Stimulated activated naive CD8-positive, alpha-beta T cell treated with anti-CD3 and anti-CD28 coated beads, Interleukin-15, amount 100 ng/mL, for 72 hours (primary cell): Measurements from ENCODE around the gene VTA1.
A peak's percentile ranks its signal among the peaks of the same experiment; 100 is the strongest.
"Not testable (repeated sequence)": the region's sequence is repeated elsewhere in the genome, so short reads cannot be mapped to it uniquely, and the experiment has no call there.

ENCODE experiments used
- ATAC-seq: fragments of 150-1000 bp; cut with Tn5 transposase; 2 replicates; pipeline ENCODE4 v1.10.0; 2021; ENCODE audit warnings: mild to moderate bottlenecking, moderate library complexity
- DNase-seq, 2 donors: peaks; one replicate each; pipeline ENCODE4 v3.0.0; 2021 to 2022
- H3K27ac Mint-ChIP-seq, 2 donors: one replicate each; pipeline ENCODE4 v1.8.0; 2022; ENCODE audit warnings: mild to moderate bottlenecking in 2 of 2, mixed read lengths in 2 of 2, moderate library complexity in 2 of 2
- H3K27me3 Mint-ChIP-seq: one replicate; pipeline ENCODE4 v1.8.0; 2022; ENCODE audit warnings: mixed read lengths
- H3K4me1 Mint-ChIP-seq: one replicate; pipeline ENCODE4 v1.8.0; 2022; ENCODE audit warnings: mild to moderate bottlenecking, mixed read lengths
- H3K4me3 Mint-ChIP-seq, 2 donors: one replicate each; pipeline ENCODE4 v1.8.0; 2022; ENCODE audit warnings: mild to moderate bottlenecking in 2 of 2, mixed read lengths in 2 of 2, moderate library complexity in 1 of 2
- H3K9me3 Mint-ChIP-seq, 2 donors: one replicate each; pipeline ENCODE4 v1.8.0; 2022; ENCODE audit warnings: mixed read lengths in 2 of 2

VTA1 gene

GRCh38 chr6:142189057-142189456 is 42.0 kb downstream of the VTA1 start:
- Mint-ChIP-seq H3K4me3 (no peak overlapping the region), H3K27me3 (no peaks in the 10 kb centered on the region), H3K27ac (no peak overlapping the region), H3K4me1 (peaks cover 6% of the 10 kb centered on the region), H3K9me3 (no peaks in the 10 kb centered on the region)
- no peak for ATAC-seq
- no peak for DNase-seq

DNA sequence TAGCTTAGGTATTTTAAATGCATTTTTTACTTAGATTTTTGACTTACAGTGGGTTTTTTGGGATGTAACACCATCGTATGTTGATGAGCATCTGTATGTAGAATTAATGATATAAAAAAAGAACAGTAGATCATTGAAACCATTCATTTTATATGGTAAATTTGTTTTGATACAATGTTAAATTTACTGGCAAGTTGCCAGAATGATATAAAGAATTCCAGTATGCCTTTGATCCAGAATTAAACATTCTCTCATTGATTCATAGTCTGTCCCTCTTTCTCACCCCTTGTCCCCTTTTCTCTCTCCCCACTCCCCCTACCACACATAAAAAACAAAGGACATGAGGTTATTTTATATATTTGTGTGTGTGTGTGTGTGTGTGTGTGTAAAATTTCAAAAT is 45.3 kb downstream of the VTA1 start:
- Mint-ChIP-seq H3K9me3 (no peaks in the 10 kb centered on the region), H3K4me3 (no peak overlapping the region), H3K27ac (no peak overlapping the region), H3K4me1 (peaks cover 23% of the 10 kb centered on the region), H3K27me3 (no peaks in the 10 kb centered on the region)
- ATAC-seq (no peak), DNase-seq (no peak)

DNA sequence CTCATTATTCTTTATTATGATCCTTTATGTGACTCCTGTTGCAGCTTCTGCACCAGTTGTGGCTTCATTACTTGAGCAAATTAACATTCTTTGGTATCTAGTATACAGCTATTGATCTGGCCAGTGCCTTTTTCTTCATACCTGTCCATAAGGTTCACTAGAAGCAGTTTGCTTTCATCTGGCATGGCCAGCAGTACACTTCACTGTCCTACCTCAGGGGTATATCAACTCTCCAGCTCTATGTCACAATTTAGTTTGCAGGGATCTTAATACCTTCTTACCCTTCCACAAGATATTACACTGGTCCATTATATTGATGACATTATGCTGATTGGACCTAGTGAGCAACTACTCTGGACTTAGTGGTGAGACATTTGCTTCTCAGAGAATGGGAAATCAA is 46.6 kb downstream of the VTA1 start:
- no peak for DNase-seq
- ATAC-seq, result no peak
- H3K27ac Mint-ChIP-seq, result no peak overlapping the region
- H3K27me3 Mint-ChIP-seq, result no peaks in the 10 kb centered on the region
- no peak overlapping the region for H3K4me3 Mint-ChIP-seq
- H3K4me1 Mint-ChIP-seq, result peaks cover 23% of the 10 kb centered on the region
- H3K9me3 Mint-ChIP-seq, result no peaks in the 10 kb centered on the region

DNA sequence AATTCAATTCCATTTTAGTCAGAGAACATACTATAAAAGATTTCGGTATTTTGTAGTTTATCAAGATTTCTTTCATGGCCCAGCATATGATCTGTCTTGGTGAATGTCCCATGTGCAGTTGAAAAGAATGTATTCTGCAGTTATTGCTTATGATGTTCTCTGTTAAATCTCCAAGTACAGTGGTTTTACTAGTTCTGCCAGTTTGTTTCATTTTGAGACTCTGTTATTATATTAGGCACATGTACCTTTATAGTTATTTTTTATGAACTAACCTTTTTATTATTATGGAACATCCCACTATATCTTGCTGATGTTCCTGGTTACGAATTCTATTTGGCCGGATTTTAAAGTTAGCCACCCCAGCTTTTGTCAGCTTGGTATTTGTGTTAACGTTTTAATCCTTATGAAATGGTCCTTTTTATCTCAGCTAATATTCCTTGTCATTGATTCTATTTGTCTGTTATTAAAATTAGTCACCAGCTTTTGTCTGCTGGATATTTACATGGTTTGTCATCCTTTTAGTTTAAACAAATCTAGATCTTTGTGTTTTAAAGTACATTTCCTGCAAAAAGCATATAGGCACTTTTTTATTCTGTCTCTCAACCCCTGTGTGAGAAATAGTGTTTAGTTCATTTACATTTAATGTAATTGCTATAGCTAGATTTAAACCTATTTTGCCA is 48.9 kb downstream of the VTA1 start:
- Mint-ChIP-seq H3K27me3 (no peaks in the 10 kb centered on the region), H3K4me3 (no peak overlapping the region)

GRCh38 chr6:142200846-142201628 is 54.0 kb downstream of the VTA1 start:
- ATAC-seq (no peak), DNase-seq (no peak)
- no peak overlapping the region for H3K27ac Mint-ChIP-seq
- no peaks in the 10 kb centered on the region for H3K9me3 Mint-ChIP-seq
- no peaks in the 10 kb centered on the region for H3K27me3 Mint-ChIP-seq
- peaks cover 7% of the 10 kb centered on the region for H3K4me1 Mint-ChIP-seq
- H3K4me3 Mint-ChIP-seq, result no peak overlapping the region

More for the DNA sequence above, 48.9 kb downstream of the VTA1 start:
- no peak for DNase-seq
- Mint-ChIP-seq H3K4me1 (peaks cover 23% of the 10 kb centered on the region), H3K9me3 (no peaks in the 10 kb centered on the region), H3K27ac (no peak overlapping the region)
- ATAC-seq, result no peak

DNA sequence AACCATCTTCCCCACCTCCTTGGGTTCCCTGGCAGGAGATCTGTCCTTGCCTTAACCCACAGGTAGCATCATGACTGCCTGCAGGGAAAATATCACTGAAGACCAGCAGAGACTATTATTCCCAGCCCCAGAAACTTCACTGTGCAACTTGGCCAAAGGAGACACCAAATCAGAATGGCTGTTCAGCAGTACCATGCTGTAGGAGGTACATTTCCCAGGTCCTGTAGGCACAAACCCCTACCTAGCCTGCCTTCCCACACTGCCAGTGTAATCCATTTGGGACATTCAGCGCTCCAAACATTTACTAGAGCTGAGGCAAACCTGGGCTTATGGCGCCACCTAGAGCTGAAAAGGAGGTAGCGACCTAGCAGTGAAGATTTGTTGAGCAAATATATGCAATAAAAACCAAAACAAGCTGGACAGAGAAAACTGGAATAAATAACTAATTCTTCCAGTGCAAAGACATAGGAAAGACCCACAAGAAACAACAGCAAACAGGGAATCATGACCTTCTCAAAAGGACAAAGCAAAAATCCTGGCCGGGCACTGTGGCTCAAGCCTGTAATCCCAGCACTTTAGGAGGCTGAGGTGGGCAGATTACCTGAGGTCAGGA is 60.3 kb downstream of the VTA1 start:
- Mint-ChIP-seq H3K27ac (peak overlapping the region in 1 of 2 donors; percentile 58), H3K4me3 (no peak overlapping the region), H3K27me3 (no peaks in the 10 kb centered on the region), H3K4me1 (no peaks in the 10 kb centered on the region), H3K9me3 (peaks cover 2 to 4% of the 10 kb centered on the region in 2 donors)
- ATAC-seq, result peak; percentile 61
- DNase-seq, result peak; percentile 9 to 23

GRCh38 chr6:142210606-142211005 is 63.5 kb downstream of the VTA1 start:
- no peak for DNase-seq
- peaks cover 5% of the 10 kb centered on the region for H3K4me1 Mint-ChIP-seq
- H3K27me3 Mint-ChIP-seq, result no peaks in the 10 kb centered on the region
- no peak for ATAC-seq
- H3K27ac Mint-ChIP-seq, result peak overlapping the region in 1 of 2 donors; percentile 28
- H3K4me3 Mint-ChIP-seq, result no peak overlapping the region
- peaks cover 19 to 20% of the 10 kb centered on the region in 2 donors for H3K9me3 Mint-ChIP-seq

- no peak overlapping the region for H3K4me3 Mint-ChIP-seq
These were observed 66.3 kb downstream of the VTA1 start for GRCh38 chr6:142213402-142213801.

GRCh38 chr6:142218446-142218845 is 71.4 kb downstream of the VTA1 start:
- no peak overlapping the region for H3K4me3 Mint-ChIP-seq
- peaks cover 7% of the 10 kb centered on the region in 2 donors for H3K9me3 Mint-ChIP-seq
- no peak overlapping the region for H3K27ac Mint-ChIP-seq
- DNase-seq, result no peak
- no peak for ATAC-seq
- H3K4me1 Mint-ChIP-seq, result peaks cover under 1% of the 10 kb centered on the region
- no peaks in the 10 kb centered on the region for H3K27me3 Mint-ChIP-seq

More at GRCh38 chr6:142213402-142213801, 66.3 kb downstream of the VTA1 start:
- Mint-ChIP-seq H3K4me1 (peaks cover 5% of the 10 kb centered on the region), H3K27ac (no peak overlapping the region), H3K9me3 (peaks cover 19 to 20% of the 10 kb centered on the region in 2 donors), H3K27me3 (no peaks in the 10 kb centered on the region)
- ATAC-seq (no peak), DNase-seq (no peak)

DNA sequence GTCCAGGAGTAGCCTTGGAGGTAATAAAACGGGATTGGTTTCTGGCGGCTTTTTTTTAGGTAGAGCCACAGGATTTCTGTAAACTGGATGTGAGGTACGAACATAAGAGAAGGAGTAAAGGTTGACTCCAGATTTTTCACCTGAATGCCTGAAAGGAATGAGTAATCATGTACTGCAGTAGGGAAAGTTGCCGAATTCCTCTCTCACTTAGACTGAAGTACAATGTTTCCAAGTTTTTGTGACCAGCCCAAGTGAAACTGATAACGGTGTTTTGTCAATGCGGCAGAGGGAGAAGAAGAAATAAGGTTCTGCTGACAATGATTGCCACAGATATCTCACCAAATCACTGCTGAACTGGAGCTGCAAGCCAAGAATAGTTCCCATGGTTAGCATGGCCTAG is 75.0 kb downstream of the VTA1 start:
- Mint-ChIP-seq H3K9me3 (no peaks in the 10 kb centered on the region), H3K4me1 (no peaks in the 10 kb centered on the region), H3K4me3 (no peak overlapping the region), H3K27me3 (no peaks in the 10 kb centered on the region), H3K27ac (no peak overlapping the region)
- DNase-seq (no peak), ATAC-seq (no peak)

- no peak for ATAC-seq
- DNase-seq, result no peak
- Mint-ChIP-seq H3K4me3 (no peak overlapping the region), H3K4me1 (no peaks in the 10 kb centered on the region), H3K27me3 (no peaks in the 10 kb centered on the region), H3K9me3 (peaks cover 5 to 12% of the 10 kb centered on the region in 2 donors), H3K27ac (peak overlapping the region in 1 of 2 donors; percentile 17)
These were observed 76.9 kb downstream of the VTA1 start for GRCh38 chr6:142223938-142224337.

GRCh38 chr6:142225115-142225514 is 78.1 kb downstream of the VTA1 start:
- no peaks in the 10 kb centered on the region for H3K27me3 Mint-ChIP-seq
- no peaks in the 10 kb centered on the region for H3K4me1 Mint-ChIP-seq
- ATAC-seq (no peak), DNase-seq (no peak)
- H3K9me3 Mint-ChIP-seq, result peaks cover 9 to 12% of the 10 kb centered on the region in 2 donors
- H3K4me3 Mint-ChIP-seq, result no peak overlapping the region
- no peak overlapping the region for H3K27ac Mint-ChIP-seq

- Mint-ChIP-seq H3K4me3 (no peak overlapping the region), H3K27ac (no peak overlapping the region), H3K9me3 (peaks cover 12% of the 10 kb centered on the region in 2 donors), H3K4me1 (no peaks in the 10 kb centered on the region), H3K27me3 (no peaks in the 10 kb centered on the region)
- DNase-seq (no peak), ATAC-seq (no peak)
These were observed 78.5 kb downstream of the VTA1 start for GRCh38 chr6:142225552-142225951.

DNA sequence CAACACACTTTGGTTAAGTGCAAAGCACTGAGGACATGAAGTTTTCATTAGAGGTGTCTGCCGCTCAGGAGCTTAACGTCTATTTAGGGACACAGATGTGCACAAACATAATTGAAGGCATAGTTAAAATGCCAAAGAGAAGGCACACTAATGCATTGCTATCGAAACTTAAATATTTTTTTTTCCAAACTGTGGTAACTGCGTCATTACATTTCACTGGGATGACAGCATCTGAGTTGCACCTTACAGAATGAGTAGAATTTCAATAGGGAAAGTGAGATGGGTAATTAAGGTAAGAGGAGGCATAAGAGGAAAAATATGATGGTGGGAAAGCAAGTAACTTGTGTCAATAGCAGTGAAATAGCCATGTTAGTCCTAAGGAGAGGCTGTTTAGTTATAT is 79.7 kb downstream of the VTA1 start:
- no peaks in the 10 kb centered on the region for H3K27me3 Mint-ChIP-seq
- H3K9me3 Mint-ChIP-seq, result peaks cover 12% of the 10 kb centered on the region in 2 donors
- H3K4me1 Mint-ChIP-seq, result no peaks in the 10 kb centered on the region
- no peak overlapping the region for H3K27ac Mint-ChIP-seq
- DNase-seq, result no peak
- no peak for ATAC-seq
- H3K4me3 Mint-ChIP-seq, result no peak overlapping the region

DNA sequence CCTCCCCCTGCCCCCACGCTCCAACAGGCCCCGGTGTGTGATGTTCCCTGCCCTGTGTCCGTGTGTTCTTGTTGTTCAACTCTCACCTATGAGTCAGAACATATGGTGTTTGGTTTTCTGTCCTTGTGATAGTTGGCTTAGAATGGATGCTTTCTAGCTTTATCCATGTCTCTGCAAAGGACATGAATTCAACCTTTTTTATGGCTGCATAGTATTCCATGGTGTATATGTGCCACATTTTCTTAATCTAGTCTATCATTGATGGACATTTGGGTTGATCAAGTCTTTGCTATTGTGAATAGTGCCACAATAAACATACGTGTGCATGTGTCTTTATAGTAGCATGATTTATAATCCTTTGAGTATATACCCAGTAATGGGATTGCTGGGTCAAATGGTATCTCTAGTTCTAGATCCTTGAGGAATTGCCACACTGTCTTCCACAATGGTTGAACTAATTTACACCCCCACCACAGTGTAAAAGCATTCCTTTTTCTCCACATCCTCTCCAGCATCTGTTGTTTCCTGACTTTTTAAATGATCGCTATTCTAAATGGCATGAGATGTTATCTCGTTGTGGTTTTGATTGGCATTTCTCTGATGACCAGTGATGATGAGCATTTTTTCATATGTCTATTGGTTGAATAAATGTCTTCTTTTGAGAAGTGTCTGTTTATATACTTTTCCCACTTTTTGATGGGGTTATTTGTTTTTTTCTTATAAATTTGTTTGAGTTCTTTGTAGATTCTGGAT is 82.6 kb downstream of the VTA1 start:
- H3K4me3 Mint-ChIP-seq, H3K27ac Mint-ChIP-seq, ATAC-seq, DNase-seq, H3K27me3 Mint-ChIP-seq: not testable (repeated sequence)
- H3K9me3 Mint-ChIP-seq, result peaks cover 12% of the 10 kb centered on the region in 2 donors
- peaks cover 16% of the 10 kb centered on the region for H3K4me1 Mint-ChIP-seq
